Liver (tissue), 9 donors: Measurements from ENCODE around the gene NXPE3. TPM values are rescaled to one million over a fixed set of nuclear protein-coding genes. Genes with fewer than 3 reads are reported as not detected.

ENCODE experiments used
- DNase-seq: peaks from one replicate; pipeline ENCODE4 v3.0.0-alpha.2; 2017; ENCODE audit warnings: low spot score
- H3K27ac ChIP-seq, 2 donors: one replicate each; pipeline ENCODE4 v1.7.0; 2013; ENCODE audit warnings: inconsistent platforms in 2 of 2, low read length in 2 of 2, control low read depth in 1 of 2, low read depth in 1 of 2, mild to moderate bottlenecking in 1 of 2
- H3K27me3 ChIP-seq, 4 donors: one replicate each; pipeline versions ENCODE4 v1.6.1 to v1.7.0; 2013; ENCODE audit warnings: low read length in 3 of 4, inconsistent platforms in 1 of 4, mild to moderate bottlenecking in 1 of 4, moderate library complexity in 1 of 4; ENCODE audit not compliant: control insufficient read depth in 4 of 4, insufficient read depth in 4 of 4
- H3K36me3 ChIP-seq, 4 donors: one replicate each; pipeline versions ENCODE4 v1.6.1 to v1.7.0; 2013; ENCODE audit warnings: low read length in 3 of 4, mild to moderate bottlenecking in 3 of 4, low read depth in 1 of 4, moderate library complexity in 1 of 4; ENCODE audit not compliant: control insufficient read depth in 4 of 4, insufficient read depth in 3 of 4
- H3K4me1 ChIP-seq, 4 donors: one replicate each; pipeline versions ENCODE4 v1.6.1 to v1.7.0; 2013; ENCODE audit warnings: low read length in 3 of 4, mild to moderate bottlenecking in 3 of 4, moderate library complexity in 1 of 4; ENCODE audit not compliant: control insufficient read depth in 4 of 4, insufficient read depth in 4 of 4
- H3K4me3 ChIP-seq, 3 donors: one replicate each; pipeline versions ENCODE4 v1.6.1 to v1.7.0; 2013; ENCODE audit warnings: low read length in 3 of 3, control low read depth in 1 of 3, low read depth in 1 of 3, mild to moderate bottlenecking in 1 of 3
- H3K9ac ChIP-seq, 2 donors: one replicate each; pipeline ENCODE4 v1.7.0; 2013; ENCODE audit warnings: low read length in 2 of 2, mild to moderate bottlenecking in 2 of 2, moderate library complexity in 2 of 2, control low read depth in 1 of 2, low read depth in 1 of 2
- H3K9me3 ChIP-seq, 4 donors: one replicate each; pipeline versions ENCODE4 v1.6.1 to v1.7.0; 2013; ENCODE audit warnings: low read length in 3 of 4; ENCODE audit not compliant: control insufficient read depth in 4 of 4
- FOXA1 ChIP-seq: IDR thresholded peaks from 2 replicates; pipeline ENCODE4 v1.6.1; 2016; ENCODE audit warnings: antibody characterized with exemption
- FOXA2 ChIP-seq: IDR thresholded peaks from 2 replicates; pipeline ENCODE4 v1.6.1; 2016; ENCODE audit warnings: antibody characterized with exemption
- HNF4A ChIP-seq, 2 donors: conservative IDR thresholded peaks; 2 replicates each; pipeline ENCODE4 v1.6.1; 2016; ENCODE audit warnings: antibody characterized with exemption in 2 of 2, mild to moderate bottlenecking in 2 of 2
- HNF4G ChIP-seq: IDR thresholded peaks from 2 replicates; pipeline ENCODE4 v1.6.1; 2016; ENCODE audit warnings: antibody characterized with exemption
- JUND ChIP-seq, 2 donors: IDR thresholded peaks; 2 replicates each; pipeline ENCODE4 v1.6.1; 2016; ENCODE audit warnings: antibody characterized with exemption in 2 of 2
- NR2F2 ChIP-seq: IDR thresholded peaks from 2 replicates; pipeline ENCODE4 v1.6.1; 2016; ENCODE audit warnings: antibody characterized with exemption
- RAD21 ChIP-seq, 2 donors: IDR thresholded peaks; 2 replicates each; pipeline ENCODE4 v1.6.1; 2016; ENCODE audit warnings: antibody characterized with exemption in 2 of 2, mild to moderate bottlenecking in 2 of 2
- RXRA ChIP-seq, 2 donors: IDR thresholded peaks; 2 replicates each; pipeline ENCODE4 v1.6.1; 2017 to 2018; ENCODE audit warnings: antibody characterized with exemption in 2 of 2, mild to moderate bottlenecking in 1 of 2
- TAF1 ChIP-seq: conservative IDR thresholded peaks from 2 replicates; pipeline ENCODE4 v1.6.1; 2016; ENCODE audit warnings: antibody characterized with exemption, mild to moderate bottlenecking
- YY1 ChIP-seq: IDR thresholded peaks from 2 replicates; pipeline ENCODE4 v1.6.1; 2016; ENCODE audit warnings: antibody characterized with exemption, mild to moderate bottlenecking
- WGBS: extraction: QIAGEN DNeasy Blood & Tissue Kit; methylation state at CpG from one replicate; pipeline ENCODE4 v1.1.7; 2013; 5-methylcytosine and 5-hydroxymethylcytosine counted together
- polyA plus RNA-seq, 2 donors: library from polyadenylated mRNA; stranded (reverse) in 1 of 2; unstranded in 1 of 2; fragments of 200-250 nt in 1 of 2; fragments of >200 nt in 1 of 2; fragmentation: Nextera tagmentation in 1 of 2; extraction: Ambion mirVana in 1 of 2; gene quantifications; one replicate each; pipeline versions ENCODE4 v1.2.1 to v1.2.3, GENCODE V29; 2013 to 2015
- total RNA-seq, 2 donors: library from RNA; depleted of rRNA; stranded (reverse); fragments of >200 nt; gene quantifications; one replicate each; pipeline ENCODE4 v1.2.3, GENCODE V29; 2014
- TF ChIP-seq, protein P1 (sequence below): IDR thresholded peaks from 2 replicates; pipeline ENCODE4 v1.6.1; 2016; ENCODE audit warnings: antibody characterized with exemption
- TF ChIP-seq, protein P2 (sequence below): IDR thresholded peaks from 2 replicates; pipeline ENCODE4 v1.6.1; 2016; ENCODE audit warnings: antibody characterized with exemption
- TF ChIP-seq, protein P3 (sequence below): fragments of 150-350 bp; IDR thresholded peaks from 2 replicates; pipeline ENCODE4 v1.5.1; 2017; ENCODE audit warnings: improper control_type of control experiment, low read depth, low read length; ENCODE audit not compliant: missing input control
- TF ChIP-seq, protein P4 (sequence below): IDR thresholded peaks from 2 replicates; pipeline ENCODE4 v1.6.1; 2016; ENCODE audit warnings: antibody characterized with exemption
- donor health status: healthy.
- donor health status: healthy.
- donor health status: healthy.
- donor health status: healthy.
- donor health status: healthy.

The NXPE3 gene
- total and polyA plus RNA-seq, 4 donors, result 1.1 to 2.7 (median 1.7) TPM

DNA sequence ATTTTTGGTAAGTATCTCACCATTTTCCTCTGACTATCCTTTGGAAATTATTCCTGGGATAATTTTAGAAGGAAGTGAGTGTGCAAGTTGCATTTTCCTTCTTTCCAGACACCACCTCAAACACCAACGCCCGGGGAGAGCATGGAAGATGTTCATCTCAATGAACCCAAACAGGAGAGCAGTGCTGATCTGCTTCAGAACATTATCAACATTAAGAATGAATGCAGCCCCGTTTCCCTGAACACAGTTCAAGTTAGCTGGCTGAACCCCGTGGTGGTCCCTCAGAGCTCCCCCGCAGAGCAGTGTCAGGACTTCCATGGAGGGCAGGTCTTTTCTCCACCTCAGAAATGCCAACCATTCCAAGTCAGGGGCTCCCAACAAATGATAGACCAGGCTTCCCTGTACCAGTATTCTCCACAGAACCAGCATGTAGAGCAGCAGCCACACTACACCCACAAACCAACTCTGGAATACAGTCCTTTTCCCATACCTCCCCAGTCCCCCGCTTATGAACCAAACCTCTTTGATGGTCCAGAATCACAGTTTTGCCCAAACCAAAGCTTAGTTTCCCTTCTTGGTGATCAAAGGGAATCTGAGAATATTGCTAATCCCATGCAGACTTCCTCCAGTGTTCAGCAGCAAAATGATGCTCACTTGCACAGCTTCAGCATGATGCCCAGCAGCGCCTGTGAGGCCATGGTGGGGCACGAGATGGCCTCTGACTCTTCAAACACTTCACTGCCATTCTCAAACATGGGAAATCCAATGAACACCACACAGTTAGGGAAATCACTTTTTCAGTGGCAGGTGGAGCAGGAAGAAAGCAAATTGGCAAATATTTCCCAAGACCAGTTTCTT, 74.2 kb downstream of the NXPE3 start:
- H3K4me1 ChIP-seq, result peaks cover 1 to 38% (median 13%) of the 10 kb centered on the region in 4 donors
- WGBS, result 84% methylated on average over 8 of the region's 8 CpGs
- peaks cover 21 to 61% (median 60%) of the 10 kb centered on the region in 4 donors for H3K36me3 ChIP-seq
- H3K9me3 ChIP-seq, result no peaks in the 10 kb centered on the region
- H3K27me3 ChIP-seq, result no peaks in the 10 kb centered on the region
- H3K27ac ChIP-seq, result peak overlapping the region; percentile 28 to 30
- no peak for TF ChIP-seq YY1
- TF ChIP-seq FOXA2, result no peak
- no peak for TF ChIP-seq HNF4A (conservative IDR thresholded peaks at IDR 0.05)
- TF ChIP-seq, protein P1, sequence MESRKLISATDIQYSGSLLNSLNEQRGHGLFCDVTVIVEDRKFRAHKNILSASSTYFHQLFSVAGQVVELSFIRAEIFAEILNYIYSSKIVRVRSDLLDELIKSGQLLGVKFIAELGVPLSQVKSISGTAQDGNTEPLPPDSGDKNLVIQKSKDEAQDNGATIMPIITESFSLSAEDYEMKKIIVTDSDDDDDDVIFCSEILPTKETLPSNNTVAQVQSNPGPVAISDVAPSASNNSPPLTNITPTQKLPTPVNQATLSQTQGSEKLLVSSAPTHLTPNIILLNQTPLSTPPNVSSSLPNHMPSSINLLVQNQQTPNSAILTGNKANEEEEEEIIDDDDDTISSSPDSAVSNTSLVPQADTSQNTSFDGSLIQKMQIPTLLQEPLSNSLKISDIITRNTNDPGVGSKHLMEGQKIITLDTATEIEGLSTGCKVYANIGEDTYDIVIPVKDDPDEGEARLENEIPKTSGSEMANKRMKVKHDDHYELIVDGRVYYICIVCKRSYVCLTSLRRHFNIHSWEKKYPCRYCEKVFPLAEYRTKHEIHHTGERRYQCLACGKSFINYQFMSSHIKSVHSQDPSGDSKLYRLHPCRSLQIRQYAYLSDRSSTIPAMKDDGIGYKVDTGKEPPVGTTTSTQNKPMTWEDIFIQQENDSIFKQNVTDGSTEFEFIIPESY, result no peak
- TF ChIP-seq JUND (IDR thresholded peaks at IDR 0.05), result no peak
- no peak for TF ChIP-seq FOXA1
- no peak for TF ChIP-seq RXRA (IDR thresholded peaks at IDR 0.05)
- TF ChIP-seq NR2F2, result no peak
- TF ChIP-seq RAD21 (IDR thresholded peaks at IDR 0.05), result no peak
- TF ChIP-seq, protein P2, sequence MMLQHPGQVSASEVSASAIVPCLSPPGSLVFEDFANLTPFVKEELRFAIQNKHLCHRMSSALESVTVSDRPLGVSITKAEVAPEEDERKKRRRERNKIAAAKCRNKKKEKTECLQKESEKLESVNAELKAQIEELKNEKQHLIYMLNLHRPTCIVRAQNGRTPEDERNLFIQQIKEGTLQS, result no peak
- TF ChIP-seq, protein P3, sequence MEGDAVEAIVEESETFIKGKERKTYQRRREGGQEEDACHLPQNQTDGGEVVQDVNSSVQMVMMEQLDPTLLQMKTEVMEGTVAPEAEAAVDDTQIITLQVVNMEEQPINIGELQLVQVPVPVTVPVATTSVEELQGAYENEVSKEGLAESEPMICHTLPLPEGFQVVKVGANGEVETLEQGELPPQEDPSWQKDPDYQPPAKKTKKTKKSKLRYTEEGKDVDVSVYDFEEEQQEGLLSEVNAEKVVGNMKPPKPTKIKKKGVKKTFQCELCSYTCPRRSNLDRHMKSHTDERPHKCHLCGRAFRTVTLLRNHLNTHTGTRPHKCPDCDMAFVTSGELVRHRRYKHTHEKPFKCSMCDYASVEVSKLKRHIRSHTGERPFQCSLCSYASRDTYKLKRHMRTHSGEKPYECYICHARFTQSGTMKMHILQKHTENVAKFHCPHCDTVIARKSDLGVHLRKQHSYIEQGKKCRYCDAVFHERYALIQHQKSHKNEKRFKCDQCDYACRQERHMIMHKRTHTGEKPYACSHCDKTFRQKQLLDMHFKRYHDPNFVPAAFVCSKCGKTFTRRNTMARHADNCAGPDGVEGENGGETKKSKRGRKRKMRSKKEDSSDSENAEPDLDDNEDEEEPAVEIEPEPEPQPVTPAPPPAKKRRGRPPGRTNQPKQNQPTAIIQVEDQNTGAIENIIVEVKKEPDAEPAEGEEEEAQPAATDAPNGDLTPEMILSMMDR, result no peak
- TF ChIP-seq TAF1, result no peak
- no peak for TF ChIP-seq HNF4G
- TF ChIP-seq, protein P4, sequence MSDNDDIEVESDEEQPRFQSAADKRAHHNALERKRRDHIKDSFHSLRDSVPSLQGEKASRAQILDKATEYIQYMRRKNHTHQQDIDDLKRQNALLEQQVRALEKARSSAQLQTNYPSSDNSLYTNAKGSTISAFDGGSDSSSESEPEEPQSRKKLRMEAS, result no peak
- H3K4me3 ChIP-seq, result peak overlapping the region in 1 of 3 donors; percentile 24
- no peak overlapping the region for H3K9ac ChIP-seq
- DNase-seq, result no peak

DNA sequence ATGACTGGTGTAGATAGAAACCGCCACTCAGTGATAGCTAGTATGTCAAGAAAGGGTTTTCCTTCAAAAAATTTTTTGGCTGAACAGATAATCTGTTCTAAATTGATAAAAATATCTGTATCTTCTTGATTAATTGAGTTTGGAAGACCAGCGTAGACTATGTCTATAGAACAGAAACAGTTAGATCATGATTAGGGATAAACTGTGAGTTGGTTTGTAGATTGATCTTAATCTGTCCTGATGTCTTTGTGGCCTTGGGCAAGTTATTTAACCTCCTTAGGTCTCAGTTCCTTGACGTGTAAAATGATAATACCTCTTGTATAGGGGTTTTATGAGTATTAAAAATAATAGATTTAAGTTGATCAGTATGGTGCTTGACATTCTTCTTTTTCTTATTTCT, 75.0 kb downstream of the NXPE3 start:
- H3K9me3 ChIP-seq, result no peaks in the 10 kb centered on the region
- peaks cover 1 to 32% (median 13%) of the 10 kb centered on the region in 4 donors for H3K4me1 ChIP-seq
- H3K4me3 ChIP-seq, result no peak overlapping the region
- TF ChIP-seq FOXA1 (no peak), RAD21 (IDR thresholded peaks at IDR 0.05) (no peak), RXRA (IDR thresholded peaks at IDR 0.05) (no peak)
- TF ChIP-seq, protein P2, result no peak
- peaks cover 21 to 69% (median 66%) of the 10 kb centered on the region in 4 donors for H3K36me3 ChIP-seq
- whole genome bisulfite sequencing, result 90% methylated on average over 3 of the region's 3 CpGs
- no peak overlapping the region for H3K27ac ChIP-seq
- no peaks in the 10 kb centered on the region for H3K27me3 ChIP-seq
- no peak overlapping the region for H3K9ac ChIP-seq
- no peak for DNase-seq
